ENCODE results near the gene LINGO1.

The LINGO1 gene

DNA sequence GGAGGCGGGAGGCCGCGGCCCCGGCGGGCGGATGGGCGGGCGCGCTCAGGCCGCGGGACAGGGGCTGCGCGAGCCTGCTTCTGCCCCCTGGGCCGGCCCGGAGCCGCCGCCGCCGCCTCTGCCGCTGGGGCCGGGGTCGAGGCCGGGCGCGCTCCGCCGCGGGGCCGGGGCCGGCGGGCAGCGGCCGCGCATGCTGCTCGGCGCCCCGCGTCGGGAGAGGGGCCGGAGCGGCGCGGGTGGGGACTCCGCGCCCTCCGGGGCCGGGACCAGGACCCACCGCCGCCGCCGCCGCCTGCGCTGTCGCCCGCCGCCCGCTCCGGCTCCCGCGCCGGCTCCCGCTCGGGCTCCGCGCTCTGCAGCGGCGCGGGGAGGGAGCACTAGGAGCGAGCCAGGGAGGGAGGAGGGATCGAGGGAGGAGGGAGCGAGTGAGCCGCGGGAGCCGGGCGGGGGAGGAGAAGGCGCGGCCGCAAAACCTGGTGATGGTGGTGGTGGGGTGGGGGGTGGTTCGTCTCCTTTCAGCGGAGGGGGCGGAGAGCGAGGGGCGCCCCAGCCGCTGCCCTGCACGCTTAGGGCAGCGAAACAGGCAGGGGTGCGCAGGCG lies at the start of gene LINGO1:
Gene LINGO1, minus strand, starts transcription at position 379 of the 600 bp plus-strand sequence. CDS start 597 bp downstream, outside the sequence.
- peak; percentile 80 for DNase-seq (ENCODE audit: low spot score)

GRCh38 chr15:77681362-77681761 lies 48.6 kb upstream of the LINGO1 start:
- no peak for DNase-seq (ENCODE audit: low spot score)

- DNase-seq (ENCODE audit: low spot score) = no peak
Observed at GRCh38 chr15:77676569-77677375, 44.1 kb upstream of the LINGO1 start.

GRCh38 chr15:77675806-77676415 lies 43.2 kb upstream of the LINGO1 start:
- DNase-seq (ENCODE audit: low spot score) = no peak

DNA sequence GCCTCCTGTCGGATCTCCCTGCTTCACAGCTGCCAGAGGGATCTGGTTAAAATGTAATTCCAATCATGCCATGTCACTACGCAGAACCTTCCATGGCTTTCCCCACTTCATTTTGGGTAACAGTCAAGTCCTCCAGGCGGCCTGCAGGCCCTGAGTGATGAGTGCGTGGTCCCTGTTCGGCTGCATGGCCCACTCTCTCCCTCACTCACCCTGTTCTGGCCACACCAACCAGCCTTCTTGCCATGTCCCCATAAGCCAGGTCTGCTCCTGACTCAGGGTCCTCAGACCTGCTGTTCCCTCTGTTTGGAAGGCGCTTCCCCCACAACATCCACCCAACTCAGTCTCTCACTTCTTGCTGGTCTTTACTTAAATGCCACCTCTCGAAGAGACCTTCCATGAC lies 41.6 kb upstream of the LINGO1 start:
- DNase-seq (ENCODE audit: low spot score) = no peak

- no peak for DNase-seq (ENCODE audit: low spot score)
Observed at GRCh38 chr15:77673866-77674265, 41.2 kb upstream of the LINGO1 start.

GRCh38 chr15:77672135-77672534 lies 39.4 kb upstream of the LINGO1 start:
- DNase-seq (ENCODE audit: low spot score) = no peak

DNA sequence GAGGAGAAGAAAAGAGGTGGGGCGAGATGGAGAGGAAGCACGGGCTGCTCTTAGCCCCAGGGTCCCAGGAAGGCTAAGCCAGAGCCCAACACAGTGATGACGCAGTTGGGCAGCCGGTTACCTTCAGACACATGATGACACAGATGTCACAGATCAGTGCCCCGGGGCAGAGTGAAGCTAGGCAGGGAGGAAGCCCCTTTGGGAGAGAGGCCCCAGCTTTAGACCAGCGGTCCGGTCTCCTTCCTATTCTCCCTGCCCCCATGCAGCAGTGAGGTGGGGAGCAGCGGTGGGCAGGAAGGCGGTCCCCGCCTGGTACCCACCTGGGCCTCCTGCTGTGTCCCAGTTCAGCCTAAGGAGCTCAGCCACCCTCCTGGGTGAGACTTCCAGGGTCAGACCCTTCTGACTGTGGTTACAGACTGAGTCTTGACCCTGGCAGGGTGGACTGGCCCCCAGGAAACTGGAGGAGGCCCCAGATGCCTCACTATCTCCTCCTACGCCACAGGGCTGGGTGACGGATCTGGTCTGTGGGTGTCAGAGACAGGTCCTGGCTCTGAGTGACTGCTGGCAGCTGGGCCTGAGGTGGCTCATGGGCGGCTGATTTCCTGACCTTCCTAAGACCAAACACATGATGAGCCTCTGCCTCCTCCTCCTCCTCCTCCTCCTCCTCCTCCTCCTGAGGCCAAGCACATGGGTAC lies 38.8 kb upstream of the LINGO1 start:
- DNase-seq (ENCODE audit: low spot score) = no peak

- no peak for DNase-seq (ENCODE audit: low spot score)
Observed at GRCh38 chr15:77670558-77671361, 38.0 kb upstream of the LINGO1 start.

DNA sequence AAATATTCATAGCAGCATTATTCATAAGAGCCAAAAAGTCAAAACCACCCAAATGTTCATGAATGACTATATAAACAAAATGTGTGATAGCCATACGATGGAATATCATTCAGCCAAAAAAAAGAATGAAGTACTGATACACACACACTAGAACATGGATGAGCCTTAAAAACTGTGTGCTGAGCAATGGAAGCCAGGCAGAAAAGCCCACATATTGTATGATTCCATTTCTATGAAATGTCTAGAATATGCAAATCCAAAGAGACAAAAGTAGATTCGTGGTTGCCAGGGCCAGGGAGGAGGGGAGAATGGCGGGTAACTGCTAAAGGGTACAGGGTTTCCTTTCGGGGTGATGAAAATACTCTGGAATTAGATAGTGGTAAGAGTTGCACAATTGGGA lies 37.2 kb upstream of the LINGO1 start:
- no peak for DNase-seq (ENCODE audit: low spot score)

DNA sequence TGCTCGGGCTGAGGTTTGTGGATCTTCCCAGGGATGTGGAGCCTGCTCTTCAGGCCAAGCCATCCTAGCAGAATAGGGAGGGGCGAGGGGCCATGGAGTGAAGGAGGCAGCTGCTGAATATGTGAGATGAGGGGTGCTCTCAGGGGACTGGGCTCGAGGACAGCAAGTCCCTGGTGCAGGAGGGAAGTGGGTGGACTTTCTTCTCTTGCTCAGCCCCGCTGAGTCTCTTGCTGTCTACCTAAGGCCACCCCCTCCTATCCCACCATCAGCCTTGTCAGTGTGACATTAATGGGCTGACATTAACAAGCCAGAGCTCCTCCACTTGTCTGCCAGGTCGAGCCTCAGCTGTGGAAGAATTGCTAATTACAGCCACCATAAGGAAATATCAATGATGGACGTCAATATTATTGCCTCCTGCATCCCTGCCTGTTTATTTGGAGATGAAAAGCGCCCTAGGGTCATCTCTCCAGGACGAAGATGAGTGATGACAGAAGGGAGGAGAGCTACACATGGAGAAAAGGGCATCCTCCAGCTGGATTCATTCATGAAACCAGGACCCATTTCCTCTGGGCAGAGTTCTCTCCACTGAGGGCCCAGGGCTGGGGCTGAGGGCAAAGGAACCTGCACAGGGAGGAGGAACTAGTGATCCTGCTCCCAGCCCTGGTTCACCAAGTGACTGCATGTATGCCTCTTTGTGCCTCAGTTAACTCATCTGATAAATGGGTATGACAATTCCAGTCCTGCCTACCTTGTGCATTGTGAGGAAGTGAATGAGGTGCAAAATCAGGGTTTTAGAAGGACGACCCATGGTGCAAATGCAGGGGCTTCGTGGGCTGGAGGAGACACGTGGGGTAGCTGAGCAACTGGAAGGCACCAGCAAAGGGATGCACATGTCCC lies 34.9 kb upstream of the LINGO1 start:
- DNase-seq (ENCODE audit: low spot score) = no peak

DNA sequence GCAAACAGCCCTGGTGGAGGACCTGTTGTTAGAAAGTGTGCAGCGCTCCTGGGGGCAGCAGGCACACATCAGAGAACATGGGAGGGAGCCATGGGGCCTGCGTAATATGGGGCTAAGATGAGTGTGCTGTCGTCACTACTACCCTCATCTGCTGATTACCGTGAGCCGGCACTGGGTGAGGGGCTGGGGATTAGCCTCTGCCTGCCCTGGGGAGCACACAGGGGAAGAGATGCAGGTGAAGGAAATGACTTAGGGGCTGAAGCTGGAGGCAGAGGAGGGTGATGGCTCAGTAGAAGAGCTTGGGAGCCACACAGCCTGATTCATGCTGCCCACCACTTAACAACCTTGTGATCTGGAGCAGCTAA lies 33.6 kb upstream of the LINGO1 start:
- no peak for DNase-seq (ENCODE audit: low spot score)

- no peak for DNase-seq (ENCODE audit: low spot score)
Observed at GRCh38 chr15:77665530-77666295, 33.0 kb upstream of the LINGO1 start.

- DNase-seq (ENCODE audit: low spot score) = no peak
Observed at GRCh38 chr15:77664428-77664827, 31.7 kb upstream of the LINGO1 start.

GRCh38 chr15:77663256-77663655 lies 30.5 kb upstream of the LINGO1 start:
- DNase-seq (ENCODE audit: low spot score) = no peak

DNA sequence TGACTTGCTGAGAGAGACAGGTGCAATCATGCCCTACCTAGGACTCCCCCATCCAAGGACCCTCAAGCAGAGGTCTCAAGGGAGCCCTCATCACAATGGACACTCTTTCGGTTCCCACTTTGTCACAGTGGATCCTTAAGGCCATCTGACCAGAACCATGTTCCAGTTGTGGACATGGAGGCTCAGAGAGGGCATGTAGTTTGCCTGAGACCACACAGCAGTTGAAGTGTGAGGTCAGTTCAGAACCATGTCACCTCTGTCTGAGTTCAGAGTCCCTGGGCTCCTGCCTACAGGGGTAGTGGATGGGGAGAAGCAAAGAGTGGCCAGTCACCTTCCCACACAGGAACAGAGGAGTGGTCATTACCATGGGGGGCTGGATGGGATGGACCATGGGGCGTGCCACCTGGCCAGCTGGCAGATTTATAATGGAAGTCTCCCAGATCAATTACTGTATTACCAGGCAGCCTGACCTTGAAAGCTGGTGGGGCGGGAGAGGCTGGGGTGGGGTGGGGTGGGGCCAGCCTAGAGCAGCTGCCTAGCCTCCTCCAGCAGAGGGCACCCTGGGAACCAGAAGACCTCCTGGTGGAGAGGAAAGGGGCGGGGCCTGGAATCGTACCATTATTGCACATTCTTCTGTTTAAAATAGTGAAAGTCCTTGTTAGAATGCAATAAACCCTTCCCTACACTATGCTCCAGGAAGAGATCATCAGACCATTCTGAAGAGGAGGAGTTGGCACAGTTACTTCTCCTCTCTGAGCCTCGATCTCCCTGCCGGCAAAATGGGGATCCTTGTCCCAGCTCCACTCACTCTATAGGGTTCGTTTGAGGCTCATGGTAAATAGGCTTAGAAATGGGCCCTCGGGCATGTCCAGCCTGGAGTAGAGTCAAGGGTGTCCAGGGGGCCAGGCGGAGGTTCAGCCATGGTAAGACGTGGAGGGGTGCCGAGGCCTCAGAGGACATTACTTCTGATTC lies 26.9 kb upstream of the LINGO1 start:
- DNase-seq (ENCODE audit: low spot score) = peak; percentile 27

GRCh38 chr15:77658304-77658703 lies 25.6 kb upstream of the LINGO1 start:
- DNase-seq (ENCODE audit: low spot score) = no peak

DNA sequence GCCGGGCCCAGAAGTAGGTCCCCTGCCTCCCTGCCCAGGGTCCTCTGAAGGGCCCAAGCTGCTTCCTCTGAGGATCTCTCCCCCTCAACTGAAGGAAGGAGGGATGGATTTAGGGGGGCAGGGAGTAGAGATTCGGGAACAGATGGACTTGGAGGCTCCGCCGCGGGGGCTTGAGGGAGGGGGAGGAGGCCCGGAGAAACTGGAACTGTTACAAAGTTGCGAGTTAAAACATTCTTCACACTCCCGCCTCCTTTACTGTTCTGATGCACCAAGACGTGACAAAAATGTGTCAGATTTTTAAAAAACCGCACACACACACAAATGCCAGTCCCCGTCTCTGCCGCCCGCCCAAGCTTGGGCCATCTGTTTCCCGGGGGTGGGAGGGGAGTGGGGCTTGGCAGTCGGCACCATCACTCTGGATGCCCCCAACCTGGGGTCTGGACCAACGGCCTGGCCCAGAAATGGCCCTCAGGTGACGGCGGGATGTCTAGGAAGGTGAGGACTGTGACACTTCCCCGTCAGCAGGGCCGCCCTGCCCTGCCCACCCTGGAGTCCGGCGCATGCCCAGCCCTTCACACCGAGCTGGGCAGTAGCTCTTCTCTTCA lies 25.0 kb upstream of the LINGO1 start:
- DNase-seq (ENCODE audit: low spot score) = no peak

Measured in Ammon's horn (tissue), 1 donor.